Kidney (tissue), 14 donors: Measurements from ENCODE around the gene SEZ6L. TPM values are rescaled to one million over a fixed set of nuclear protein-coding genes. Genes with fewer than 3 reads are reported as not detected.

ENCODE experiments used
- DNase-seq, 5 donors: peaks; one replicate each; pipeline ENCODE4 v3.0.0-alpha.2; 2013 to 2020
- FAIRE-seq: peaks from 2 replicates; lab custom pipeline; 2012; peaks lifted over from hg19 to GRCh38; lab: Jason Lieb, UNC
- H3K27ac ChIP-seq, 2 donors: one replicate each; pipeline ENCODE4 v1.7.0; 2013; ENCODE audit warnings: low read depth in 2 of 2, low read length in 2 of 2, inconsistent platforms in 1 of 2
- H3K27me3 ChIP-seq: one replicate; pipeline ENCODE4 v1.7.1; 2013; ENCODE audit warnings: low read length, inconsistent platforms; ENCODE audit not compliant: control insufficient read depth, insufficient read depth
- H3K36me3 ChIP-seq, 3 donors: one replicate each; pipeline versions ENCODE4 v1.7.0 to v1.7.1; 2013; ENCODE audit warnings: low read length in 3 of 3, control low read depth in 1 of 3, inconsistent platforms in 1 of 3; ENCODE audit not compliant: insufficient read depth in 3 of 3, control insufficient read depth in 2 of 3
- H3K4me1 ChIP-seq, 3 donors: one replicate each; pipeline versions ENCODE4 v1.7.0 to v1.7.1; 2013; ENCODE audit warnings: low read length in 3 of 3, inconsistent platforms in 1 of 3, low read depth in 1 of 3; ENCODE audit not compliant: control insufficient read depth in 2 of 3, insufficient read depth in 2 of 3
- H3K4me3 ChIP-seq, 3 donors: one replicate each; pipeline versions ENCODE4 v1.7.0 to v1.8.1; 2013; ENCODE audit warnings: low read length in 3 of 3, control low read depth in 1 of 3, inconsistent platforms in 1 of 3
- H3K9ac ChIP-seq, 3 donors: one replicate each; pipeline versions ENCODE4 v1.7.0 to v1.7.1; 2013; ENCODE audit warnings: low read length in 3 of 3, control low read depth in 1 of 3, inconsistent platforms in 1 of 3
- H3K9me3 ChIP-seq, 3 donors: one replicate each; pipeline versions ENCODE4 v1.7.0 to v1.7.1; 2013; ENCODE audit warnings: low read length in 3 of 3, control low read depth in 1 of 3, inconsistent platforms in 1 of 3; ENCODE audit not compliant: control insufficient read depth in 2 of 3, insufficient read depth in 1 of 3
- intact Hi-C: fragments of 100-400 bp; cut with DNase I; formaldehyde crosslinking; loops from one replicate; pipeline ENCODE4 v1.11.1; 2022
- polyA plus RNA-seq: library from polyadenylated mRNA; stranded (reverse); fragments of 350-450 nt; fragmentation: Illumina TruSeq; extraction: RNeasy Lipid Tissue Mini Kit (QIAGEN cat#74804); gene quantifications from one replicate; pipeline ENCODE4 v1.2.3, GENCODE V29; 2014; ENCODE audit warnings: low read depth, low replicate concordance; ENCODE audit not compliant: insufficient read depth
- total RNA-seq: library from RNA; stranded (reverse); fragmentation: NEBNext Ultra II Directional; extraction: Animal tissue kit (Norgen Biotek cat#: 25700); gene quantifications from one replicate; pipeline ENCODE4 v1.2.1, GENCODE V29; 2021
- TF ChIP-seq, protein P1 (sequence below): IDR thresholded peaks from 3 replicates; pipeline ENCODE4 v1.5.1; 2012; ENCODE audit warnings: mild to moderate bottlenecking, moderate library complexity, borderline replicate concordance; ENCODE audit not compliant: insufficient read depth; ENCODE audit errors: extremely low read depth
- donor health status: control.
- donor health status: control.
- donor health status: control.
- donor health status: control.
- donor health status: control.
- donor health status: DM: yes; HTN: yes; CAD: no.
- donor health status: Normal renal cell carcinoma (clear cell type).

SEZ6L gene
- total and polyA plus RNA-seq, 2 donors from 2014 or later, result 0.09 to 0.19 TPM

GRCh38 chr22:26418620-26419019 lies 249.4 kb downstream of the SEZ6L start:
- no peak overlapping the region for H3K9ac ChIP-seq
- TF ChIP-seq, protein P1, sequence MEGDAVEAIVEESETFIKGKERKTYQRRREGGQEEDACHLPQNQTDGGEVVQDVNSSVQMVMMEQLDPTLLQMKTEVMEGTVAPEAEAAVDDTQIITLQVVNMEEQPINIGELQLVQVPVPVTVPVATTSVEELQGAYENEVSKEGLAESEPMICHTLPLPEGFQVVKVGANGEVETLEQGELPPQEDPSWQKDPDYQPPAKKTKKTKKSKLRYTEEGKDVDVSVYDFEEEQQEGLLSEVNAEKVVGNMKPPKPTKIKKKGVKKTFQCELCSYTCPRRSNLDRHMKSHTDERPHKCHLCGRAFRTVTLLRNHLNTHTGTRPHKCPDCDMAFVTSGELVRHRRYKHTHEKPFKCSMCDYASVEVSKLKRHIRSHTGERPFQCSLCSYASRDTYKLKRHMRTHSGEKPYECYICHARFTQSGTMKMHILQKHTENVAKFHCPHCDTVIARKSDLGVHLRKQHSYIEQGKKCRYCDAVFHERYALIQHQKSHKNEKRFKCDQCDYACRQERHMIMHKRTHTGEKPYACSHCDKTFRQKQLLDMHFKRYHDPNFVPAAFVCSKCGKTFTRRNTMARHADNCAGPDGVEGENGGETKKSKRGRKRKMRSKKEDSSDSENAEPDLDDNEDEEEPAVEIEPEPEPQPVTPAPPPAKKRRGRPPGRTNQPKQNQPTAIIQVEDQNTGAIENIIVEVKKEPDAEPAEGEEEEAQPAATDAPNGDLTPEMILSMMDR, result no peak
- intact Hi-C loops, result no loop called here
- H3K4me1 ChIP-seq, result no peaks in the 10 kb centered on the region
- H3K9me3 ChIP-seq, result peaks cover 0 to 6% (median 0%) of the 10 kb centered on the region in 3 donors
- no peak overlapping the region for H3K4me3 ChIP-seq
- H3K36me3 ChIP-seq, result no peaks in the 10 kb centered on the region
- DNase-seq, result no peak
- no peaks in the 10 kb centered on the region for H3K27me3 ChIP-seq
- FAIRE-seq, result no peak
- no peak overlapping the region for H3K27ac ChIP-seq

- no peak for FAIRE-seq
These were observed 257.7 kb downstream of the SEZ6L start for GRCh38 chr22:26426924-26427323.

DNA sequence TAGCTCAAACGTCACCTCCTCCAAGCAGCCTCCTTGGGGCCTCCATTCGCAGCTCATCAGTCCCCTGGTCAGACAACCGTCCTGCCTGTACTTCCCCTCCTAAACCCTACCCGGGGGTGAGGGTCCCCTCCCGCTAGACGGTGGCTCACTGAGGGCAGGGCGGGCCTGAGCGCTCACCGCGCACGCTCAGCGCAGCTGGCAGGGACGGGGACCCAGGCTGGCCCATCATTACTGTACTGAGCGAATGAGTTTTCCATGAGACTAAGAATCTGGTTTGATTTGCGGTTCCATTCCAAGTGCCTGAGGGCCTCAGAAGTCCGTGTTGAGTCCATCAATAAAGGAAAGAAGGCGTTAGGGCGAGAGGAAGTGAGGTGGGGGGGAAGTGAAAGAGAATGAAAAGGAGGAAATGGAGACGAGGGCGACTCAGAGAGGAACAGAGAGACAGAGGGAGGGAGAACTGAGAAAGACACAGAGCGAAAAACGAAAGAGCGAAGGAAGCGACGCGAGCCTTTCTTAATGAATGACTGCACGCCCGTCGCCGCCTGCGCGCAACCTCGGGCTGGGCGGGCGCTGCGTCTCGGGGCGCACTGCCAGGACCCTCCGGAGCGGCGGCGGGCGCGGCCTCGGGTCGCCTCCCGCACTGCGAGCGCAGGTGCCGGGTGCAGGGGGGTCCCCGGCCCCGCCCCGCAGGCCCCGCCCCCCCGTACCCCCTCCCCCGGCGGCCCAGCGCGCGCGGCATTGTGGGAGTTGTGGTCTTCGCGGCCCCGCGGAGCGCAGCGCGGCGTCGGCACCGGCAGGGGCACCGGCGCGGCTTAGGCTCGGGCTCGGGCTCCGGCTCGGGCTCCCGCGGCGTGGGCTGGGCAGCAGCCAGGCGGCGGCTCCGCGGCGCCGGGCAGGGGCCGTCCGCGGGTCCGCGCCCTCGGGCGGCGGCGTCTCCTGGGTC lies 259.5 kb downstream of the SEZ6L start, which contains the start of gene ASPHD2:
TSS of gene ASPHD2 (plus strand) at position 746 of the 943 bp plus-strand sequence. CDS start 4,356 bp downstream, outside the sequence.
- peak within 1 kb of the TSS; percentile 63 to 94 (median 85) for H3K4me3 ChIP-seq
- no peak for FAIRE-seq
- H3K9ac ChIP-seq, result peak within 1 kb of the TSS; percentile 17 to 79 (median 43)
- H3K36me3 ChIP-seq, result no peaks in the 10 kb centered on the region
- no peaks in the 10 kb centered on the region for H3K27me3 ChIP-seq
- peak within 1 kb of the TSS; percentile 53 to 57 for H3K27ac ChIP-seq
- peaks cover 0 to 12% (median 2%) of the 10 kb centered on the region in 3 donors for H3K4me1 ChIP-seq
- H3K9me3 ChIP-seq, result no peaks in the 10 kb centered on the region
- DNase-seq, result peak; percentile 67 to 83 (median 77)
- intact Hi-C loops, result no loop called here
- TF ChIP-seq, protein P1, result no peak

More at GRCh38 chr22:26426924-26427323, 257.7 kb downstream of the SEZ6L start:
- Histone ChIP-seq H3K4me1 (peaks cover 0 to 12% (median 2%) of the 10 kb centered on the region in 3 donors), H3K4me3 (no peak overlapping the region), H3K9ac (no peak overlapping the region), H3K27me3 (no peaks in the 10 kb centered on the region), H3K36me3 (no peaks in the 10 kb centered on the region), H3K9me3 (peaks cover 0 to 6% (median 0%) of the 10 kb centered on the region in 3 donors), H3K27ac (no peak overlapping the region)
- TF ChIP-seq, protein P1, result no peak
- intact Hi-C loops, result no loop called here
- DNase-seq, result no peak
